OCI-LY1 (cell line): ENCODE data around the gene TERT.
"Not testable (repeated sequence)": the region's sequence is repeated elsewhere in the genome, so short reads cannot be mapped to it uniquely, and the experiment has no call there.

ENCODE experiments used
- H2AFZ ChIP-seq: fragments of 200-600 bp; sonication (generic), shearing (Covaris generic); 2 replicates; pipeline ENCODE4 v1.6.0; 2014; ENCODE audit warnings: antibody characterized with exemption, mild to moderate bottlenecking, low read length
- H3F3A ChIP-seq: fragments of 200-600 bp; sonication (generic), shearing (Covaris generic); 2 replicates; pipeline ENCODE4 v1.6.0; 2014; ENCODE audit warnings: mild to moderate bottlenecking, antibody characterized with exemption, low read length, moderate library complexity; ENCODE audit not compliant: insufficient read depth
- H3K27ac ChIP-seq: fragments of 200-600 bp; sonication (generic); 2 replicates; pipeline ENCODE4 v1.5.1; 2014; ENCODE audit warnings: low read length, mixed run types, mild to moderate bottlenecking, low read depth; ENCODE audit not compliant: poor library complexity, severe bottlenecking
- H3K27me3 ChIP-seq: fragments of 200-600 bp; sonication (generic); 2 replicates; pipeline ENCODE4 v1.6.0; 2014; ENCODE audit warnings: antibody characterized with exemption, mild to moderate bottlenecking, low read length, moderate library complexity; ENCODE audit not compliant: insufficient read depth
- H3K36me3 ChIP-seq: fragments of 200-600 bp; sonication (generic); 2 replicates; pipeline ENCODE4 v1.6.1; 2014; ENCODE audit warnings: mild to moderate bottlenecking, antibody characterized with exemption, low read length, moderate library complexity, mixed read lengths; ENCODE audit not compliant: insufficient read depth
- H3K4me1 ChIP-seq: fragments of 200-600 bp; sonication (generic); 2 replicates; pipeline ENCODE4 v1.5.1; 2014; ENCODE audit warnings: mild to moderate bottlenecking, low read length, moderate library complexity; ENCODE audit not compliant: insufficient read depth, severe bottlenecking
- H3K4me2 ChIP-seq: fragments of 200-600 bp; sonication (generic), shearing (Covaris generic); 2 replicates; pipeline ENCODE4 v1.6.1; 2014; ENCODE audit warnings: low read length
- H3K4me3 ChIP-seq: fragments of 200-600 bp; sonication (generic); 2 replicates; pipeline ENCODE4 v1.5.1; 2014; ENCODE audit warnings: low read length, low read depth, mild to moderate bottlenecking, mixed read lengths; ENCODE audit not compliant: poor library complexity, severe bottlenecking
- H3K79me2 ChIP-seq: fragments of 200-600 bp; shearing (Covaris generic); 2 replicates; pipeline ENCODE4 v1.6.1; 2016; ENCODE audit warnings: mixed run types, low read length, mixed read lengths; ENCODE audit not compliant: insufficient read depth
- H3K9ac ChIP-seq: fragments of 200-600 bp; sonication (generic), shearing (Covaris generic); 2 replicates; pipeline ENCODE4 v1.6.1; 2014; ENCODE audit warnings: mild to moderate bottlenecking, low read length, mixed read lengths
- H3K9me2 ChIP-seq: fragments of 200-600 bp; sonication (generic), shearing (Covaris generic); 2 replicates; pipeline ENCODE4 v1.6.1; 2014; ENCODE audit warnings: low read depth, mild to moderate bottlenecking, low read length, mixed read lengths
- H3K9me3 ChIP-seq: fragments of 200-600 bp; shearing (Covaris generic); 2 replicates; pipeline ENCODE4 v1.6.1; 2014; ENCODE audit warnings: low read length, mixed read lengths
- H4K20me1 ChIP-seq: fragments of 200-600 bp; sonication (generic), shearing (Covaris generic); 2 replicates; pipeline ENCODE4 v1.6.0; 2016; ENCODE audit warnings: mild to moderate bottlenecking, low read length; ENCODE audit not compliant: insufficient read depth
- EZH2 ChIP-seq: fragments of 200-600 bp; sonication (generic), shearing (Covaris generic); IDR thresholded peaks from 2 replicates; pipeline ENCODE4 v1.8.0; 2017; ENCODE audit warnings: borderline replicate concordance, mixed run types, mild to moderate bottlenecking, antibody characterized with exemption, low read length, moderate library complexity, mixed read lengths
- TF ChIP-seq, protein P1 (sequence below): fragments of 200-600 bp; sonication (generic), shearing (Covaris generic); IDR thresholded peaks from 2 replicates; pipeline ENCODE4 v1.5.1; 2017; ENCODE audit warnings: mild to moderate bottlenecking, antibody characterized with exemption, low read length, moderate library complexity, mixed read lengths

TERT gene

DNA sequence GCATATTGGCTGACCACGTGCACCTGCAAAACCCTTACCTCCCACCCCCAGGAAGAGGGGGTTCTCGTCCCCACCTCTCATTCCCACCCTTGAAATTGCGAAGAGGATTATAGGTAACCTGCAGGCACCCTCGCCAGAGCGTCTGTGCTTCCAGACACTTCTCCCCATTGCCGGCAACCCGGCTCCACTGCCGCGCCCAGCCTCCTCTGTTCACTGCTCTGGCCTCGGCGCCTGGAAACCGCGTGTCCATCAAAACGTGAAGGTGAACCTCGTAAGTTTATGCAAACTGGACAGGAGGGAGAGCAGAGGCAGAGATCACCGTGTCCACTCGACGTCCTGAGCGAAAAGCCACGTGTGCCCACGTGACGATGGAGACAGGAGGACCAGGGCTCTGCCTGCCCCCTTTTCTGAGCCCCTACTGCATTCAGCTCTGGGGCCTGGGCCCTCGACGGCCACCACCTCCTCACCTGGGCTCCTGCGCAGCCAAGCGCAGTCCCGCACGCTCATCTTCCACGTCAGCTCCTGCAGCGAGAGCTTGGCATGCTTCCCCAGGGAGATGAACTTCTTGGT lies 1.9 kb downstream of the TERT start:
- Histone ChIP-seq H2AFZ (no peak overlapping the region), H3K4me1 (peaks cover 58% of the 10 kb centered on the region), H3F3A (no peaks in the 10 kb centered on the region), H3K79me2 (peaks cover 2% of the 10 kb centered on the region; the same call in 1 of the 2 replicates), H3K9me3 (no peaks in the 10 kb centered on the region), H4K20me1 (no peaks in the 10 kb centered on the region), H3K4me3 (peak overlapping the region; percentile 69), H3K9ac (peak overlapping the region; percentile 26; the same call in 1 of the 2 replicates), H3K36me3 (peaks cover 26% of the 10 kb centered on the region), H3K9me2 (no peaks in the 10 kb centered on the region), H3K27me3 (no peaks in the 10 kb centered on the region), H3K27ac (peak overlapping the region; percentile 83), H3K4me2 (peak overlapping the region; percentile 81)
- no peak for TF ChIP-seq EZH2
- TF ChIP-seq, protein P1, sequence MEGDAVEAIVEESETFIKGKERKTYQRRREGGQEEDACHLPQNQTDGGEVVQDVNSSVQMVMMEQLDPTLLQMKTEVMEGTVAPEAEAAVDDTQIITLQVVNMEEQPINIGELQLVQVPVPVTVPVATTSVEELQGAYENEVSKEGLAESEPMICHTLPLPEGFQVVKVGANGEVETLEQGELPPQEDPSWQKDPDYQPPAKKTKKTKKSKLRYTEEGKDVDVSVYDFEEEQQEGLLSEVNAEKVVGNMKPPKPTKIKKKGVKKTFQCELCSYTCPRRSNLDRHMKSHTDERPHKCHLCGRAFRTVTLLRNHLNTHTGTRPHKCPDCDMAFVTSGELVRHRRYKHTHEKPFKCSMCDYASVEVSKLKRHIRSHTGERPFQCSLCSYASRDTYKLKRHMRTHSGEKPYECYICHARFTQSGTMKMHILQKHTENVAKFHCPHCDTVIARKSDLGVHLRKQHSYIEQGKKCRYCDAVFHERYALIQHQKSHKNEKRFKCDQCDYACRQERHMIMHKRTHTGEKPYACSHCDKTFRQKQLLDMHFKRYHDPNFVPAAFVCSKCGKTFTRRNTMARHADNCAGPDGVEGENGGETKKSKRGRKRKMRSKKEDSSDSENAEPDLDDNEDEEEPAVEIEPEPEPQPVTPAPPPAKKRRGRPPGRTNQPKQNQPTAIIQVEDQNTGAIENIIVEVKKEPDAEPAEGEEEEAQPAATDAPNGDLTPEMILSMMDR, result no peak

DNA sequence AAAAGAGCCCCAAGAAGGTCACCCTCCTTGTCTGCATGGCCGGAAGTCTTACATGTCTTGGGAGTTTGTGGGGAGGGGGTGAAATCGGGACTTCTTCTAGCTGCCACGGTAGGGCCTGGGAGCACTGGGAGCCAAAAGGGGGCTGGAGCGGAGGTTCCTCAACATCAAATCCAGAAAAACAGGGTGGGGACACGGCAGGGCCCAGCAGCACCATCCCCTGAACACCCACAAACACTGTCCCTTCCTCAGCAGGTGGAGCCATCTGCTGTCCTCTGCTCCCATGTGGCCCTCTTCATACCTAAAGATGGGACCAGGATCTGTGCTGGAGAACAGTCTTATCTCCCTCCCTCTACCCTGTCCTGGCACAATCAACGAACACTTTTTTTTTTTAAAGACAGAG lies 2.7 kb downstream of the TERT start:
- Histone ChIP-seq H3K9me3 (no peaks in the 10 kb centered on the region), H3K9ac (peak overlapping the region; percentile 55), H3F3A (no peaks in the 10 kb centered on the region), H3K4me3 (peak overlapping the region; percentile 46), H3K27me3 (no peaks in the 10 kb centered on the region), H4K20me1 (no peaks in the 10 kb centered on the region), H3K4me1 (peaks cover 56% of the 10 kb centered on the region), H3K9me2 (no peaks in the 10 kb centered on the region), H3K4me2 (peak overlapping the region; percentile 81), H3K27ac (peak overlapping the region; percentile 83), H2AFZ (no peak overlapping the region), H3K36me3 (peaks cover 31% of the 10 kb centered on the region), H3K79me2 (peaks cover 8% of the 10 kb centered on the region; the same call in 1 of the 2 replicates)
- TF ChIP-seq, protein P1, result no peak
- no peak for TF ChIP-seq EZH2

DNA sequence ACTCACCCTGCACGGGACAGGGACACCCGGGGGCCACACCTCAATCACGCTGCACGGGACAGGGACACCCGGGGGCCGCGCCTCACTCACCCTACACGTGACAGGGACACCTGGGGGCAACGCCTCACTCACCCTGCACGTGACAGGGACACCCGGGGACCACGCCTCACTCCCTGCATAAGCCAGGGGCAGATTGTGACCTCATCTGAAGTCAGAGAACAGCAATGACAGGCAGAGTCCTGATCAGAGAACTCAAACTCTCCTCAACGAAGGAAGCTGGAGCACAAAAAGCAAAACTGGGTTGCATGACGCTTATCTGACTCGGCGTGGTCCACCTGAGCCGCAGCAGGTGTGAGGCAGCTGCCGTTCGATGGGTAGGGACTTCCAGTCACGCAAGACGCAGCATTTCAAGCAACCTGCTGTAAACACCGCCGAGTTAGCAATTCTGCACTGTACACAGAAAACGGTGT lies 3.2 kb downstream of the TERT start:
- H2AFZ ChIP-seq, result no peak overlapping the region
- H4K20me1 ChIP-seq, result no peaks in the 10 kb centered on the region
- no peaks in the 10 kb centered on the region for H3K9me2 ChIP-seq
- H3K27ac ChIP-seq, result peak overlapping the region; percentile 83
- H3K36me3 ChIP-seq, result peaks cover 31% of the 10 kb centered on the region
- TF ChIP-seq, protein P1, result no peak
- TF ChIP-seq EZH2, result no peak
- no peaks in the 10 kb centered on the region for H3K9me3 ChIP-seq
- H3K27me3 ChIP-seq, result no peaks in the 10 kb centered on the region
- H3F3A ChIP-seq, result no peaks in the 10 kb centered on the region
- H3K79me2 ChIP-seq, result peaks cover 12% of the 10 kb centered on the region; the same call in 1 of the 2 replicates
- H3K9ac ChIP-seq, result peak overlapping the region; percentile 55; the same call in 1 of the 2 replicates
- H3K4me3 ChIP-seq, result peak overlapping the region; percentile 46
- peak overlapping the region; percentile 81 for H3K4me2 ChIP-seq
- H3K4me1 ChIP-seq, result peaks cover 51% of the 10 kb centered on the region

DNA sequence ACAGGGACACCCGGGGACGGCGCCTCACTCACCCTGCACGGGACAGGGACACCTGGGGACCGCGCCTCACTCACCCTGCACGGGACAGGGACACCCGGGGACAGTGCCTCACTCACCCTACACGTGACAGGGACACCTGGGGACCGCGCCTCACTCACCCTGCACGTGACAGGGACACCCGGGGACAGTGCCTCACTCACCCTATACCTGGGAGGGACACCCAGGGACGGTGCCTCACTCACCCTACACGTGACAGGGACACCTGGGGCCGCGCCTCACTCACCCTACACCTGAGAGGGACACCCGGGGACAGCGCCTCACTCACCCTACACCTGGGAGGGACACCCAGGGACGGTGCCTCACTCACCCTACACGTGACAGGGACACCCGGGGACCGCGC lies 3.9 kb downstream of the TERT start:
- not testable (repeated sequence) for H3K9me2 ChIP-seq, H3K9ac ChIP-seq, H3K27ac ChIP-seq, H3K4me3 ChIP-seq, H3K27me3 ChIP-seq, H3F3A ChIP-seq, H4K20me1 ChIP-seq, H2AFZ ChIP-seq, H3K9me3 ChIP-seq, H3K4me2 ChIP-seq
- Histone ChIP-seq H3K79me2 (peaks cover 17% of the 10 kb centered on the region; the same call in 1 of the 2 replicates), H3K36me3 (peaks cover 36% of the 10 kb centered on the region), H3K4me1 (peaks cover 44% of the 10 kb centered on the region)

DNA sequence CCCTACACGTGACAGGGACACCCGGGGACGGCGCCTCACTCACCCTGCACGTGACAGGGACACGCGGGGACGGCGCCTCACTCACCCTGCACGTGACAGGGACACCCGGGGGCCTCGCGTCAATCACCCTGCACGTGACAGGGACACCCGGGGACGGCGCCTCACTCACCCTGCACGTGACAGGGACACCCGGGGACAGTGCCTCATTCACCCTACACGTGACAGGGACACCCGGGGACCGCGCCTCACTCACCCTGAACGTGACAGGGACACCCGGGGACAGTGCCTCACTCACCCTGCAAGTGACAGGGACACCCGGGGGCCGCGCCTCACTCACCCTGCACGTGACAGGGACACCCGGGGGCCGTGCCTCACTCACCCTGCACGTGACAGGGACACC lies 5.3 kb downstream of the TERT start:
- H3F3A ChIP-seq, H3K9me3 ChIP-seq, H3K27ac ChIP-seq, H3K4me2 ChIP-seq, H3K4me3 ChIP-seq, H3K9ac ChIP-seq, H4K20me1 ChIP-seq, H2AFZ ChIP-seq, H3K27me3 ChIP-seq, H3K9me2 ChIP-seq: not testable (repeated sequence)
- Histone ChIP-seq H3K36me3 (peaks cover 38% of the 10 kb centered on the region), H3K79me2 (peaks cover 18% of the 10 kb centered on the region; the same call in 1 of the 2 replicates), H3K4me1 (peaks cover 33% of the 10 kb centered on the region)
